RWPE1 (cell line): ENCODE measurements around the gene NCR1.

ENCODE experiments used
- CTCF ChIA-PET: fragments of 350-600 bp; sonication (Branson Sonifier 250); formaldehyde crosslinking; extraction: SDS; loops from one replicate; lab custom pipeline; 2021; lab: Yijun Ruan, JAX
- POLR2A ChIA-PET: fragments of 400-600 bp; formaldehyde crosslinking; extraction: SDS; loops from one replicate; lab custom pipeline; 2020; ENCODE audit warnings: antibody characterized with exemption; ENCODE audit not compliant: low non-redundant PET; lab: Yijun Ruan, JAX
- DNase-seq: peaks from one replicate; pipeline ENCODE4 v3.0.0; 2012; ENCODE audit warnings: low spot score
- H3K27ac ChIP-seq: fragments of 450-650 bp; 2 replicates; pipeline ENCODE4 v1.5.1; 2017
- TF ChIP-seq, protein P1 (sequence below): fragments of 450-650 bp; conservative IDR thresholded peaks from 2 replicates; pipeline ENCODE4 v1.5.1; 2017; ENCODE audit warnings: low read depth, mild to moderate bottlenecking

NCR1 gene

DNA sequence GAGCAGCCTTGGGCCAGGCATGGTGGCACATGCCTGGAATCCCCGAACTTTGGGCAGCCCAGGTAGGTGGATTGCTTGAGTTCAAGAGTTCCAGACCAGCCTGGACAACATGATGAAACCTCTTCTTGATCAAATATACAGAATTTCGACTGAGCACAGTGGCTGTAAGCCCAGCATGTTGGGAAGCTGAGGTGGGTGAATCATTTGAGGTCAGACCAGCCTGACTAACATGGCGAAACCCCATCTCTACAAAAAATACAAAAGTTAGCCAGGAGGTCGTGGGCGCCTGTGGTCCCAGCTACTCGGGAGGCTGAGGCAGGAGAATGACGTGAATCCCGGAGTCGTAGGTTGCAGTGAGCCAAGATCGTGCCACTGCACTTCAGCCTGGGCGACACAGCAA lies 49.4 kb downstream of the NCR1 start:
- CTCF ChIA-PET, result no interaction called here
- POLR2A ChIA-PET, result no interaction called here
- TF ChIP-seq, protein P1, sequence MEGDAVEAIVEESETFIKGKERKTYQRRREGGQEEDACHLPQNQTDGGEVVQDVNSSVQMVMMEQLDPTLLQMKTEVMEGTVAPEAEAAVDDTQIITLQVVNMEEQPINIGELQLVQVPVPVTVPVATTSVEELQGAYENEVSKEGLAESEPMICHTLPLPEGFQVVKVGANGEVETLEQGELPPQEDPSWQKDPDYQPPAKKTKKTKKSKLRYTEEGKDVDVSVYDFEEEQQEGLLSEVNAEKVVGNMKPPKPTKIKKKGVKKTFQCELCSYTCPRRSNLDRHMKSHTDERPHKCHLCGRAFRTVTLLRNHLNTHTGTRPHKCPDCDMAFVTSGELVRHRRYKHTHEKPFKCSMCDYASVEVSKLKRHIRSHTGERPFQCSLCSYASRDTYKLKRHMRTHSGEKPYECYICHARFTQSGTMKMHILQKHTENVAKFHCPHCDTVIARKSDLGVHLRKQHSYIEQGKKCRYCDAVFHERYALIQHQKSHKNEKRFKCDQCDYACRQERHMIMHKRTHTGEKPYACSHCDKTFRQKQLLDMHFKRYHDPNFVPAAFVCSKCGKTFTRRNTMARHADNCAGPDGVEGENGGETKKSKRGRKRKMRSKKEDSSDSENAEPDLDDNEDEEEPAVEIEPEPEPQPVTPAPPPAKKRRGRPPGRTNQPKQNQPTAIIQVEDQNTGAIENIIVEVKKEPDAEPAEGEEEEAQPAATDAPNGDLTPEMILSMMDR, result no peak
- H3K27ac ChIP-seq, result no peak overlapping the region
- DNase-seq, result no peak

DNA sequence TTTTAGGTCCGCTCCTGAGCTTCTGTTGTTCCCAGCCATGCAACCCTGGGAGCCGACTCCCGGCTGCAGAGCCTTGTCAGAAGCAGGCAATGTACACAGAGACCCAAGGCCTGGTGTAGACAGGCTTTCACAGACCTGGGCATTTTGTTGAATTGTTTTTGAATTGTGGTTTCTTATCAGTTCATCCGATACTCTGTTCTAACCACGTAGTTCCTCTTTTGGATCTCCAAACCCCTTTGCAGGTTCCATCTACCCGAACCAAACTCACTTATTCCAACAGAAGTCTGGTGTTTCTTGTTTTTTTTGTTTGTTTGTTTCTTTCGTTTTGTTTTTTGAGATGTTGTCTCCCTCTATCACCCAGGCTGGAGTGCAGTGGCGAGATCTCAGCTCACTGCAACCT lies 53.9 kb downstream of the NCR1 start:
- ChIA-PET POLR2A (no interaction called here), CTCF (no interaction called here)
- TF ChIP-seq, protein P1, result no peak
- H3K27ac ChIP-seq, result no peak overlapping the region
- no peak for DNase-seq
